ENCODE data around the gene ABCC1. TPM values are rescaled to one million over a fixed set of nuclear protein-coding genes. Genes with fewer than 3 reads are reported as not detected.

Gene ABCC1
- total and polyA plus RNA-seq, 2 of the 4 experiments (the other 2 are of a cell fraction): 39.4 to 66.0 TPM

GRCh38 chr16:16096858-16097213 is 147.4 kb downstream of the ABCC1 start:
- H3K27me3 ChIP-seq (ENCODE audit: control insufficient read depth, insufficient read depth, low read length): no peaks in the 10 kb centered on the region
- H3K9me1 ChIP-seq (ENCODE audit: insufficient read depth, low read length): peaks cover 38% of the 10 kb centered on the region
- peak overlapping the region; percentile 58 for H3K9ac ChIP-seq (ENCODE audit: low read depth, low read length)
- in situ Hi-C loops (cut with MboI; ENCODE audit: low sequenced_read_pairs) (no loop called here), intact Hi-C loops (cut with micrococcal nuclease) (no loop called here), dilution Hi-C loops (cut with HindIII; ENCODE audit: low sequenced_read_pairs, unreplicated experiment) (no loop called here)
- H3K56ac ChIP-seq (ENCODE audit: extremely low read depth, insufficient read depth, low read length): peak overlapping the region; percentile 50
- TF ChIP-seq NFE2L2 (IDR thresholded peaks at IDR 0.05; ENCODE audit: low read depth, low read length): no peak
- no peak for TF ChIP-seq MXI1 (IDR thresholded peaks at IDR 0.05; ENCODE audit: borderline replicate concordance, low read depth, low read length)
- TF ChIP-seq ELK1 (IDR thresholded peaks at IDR 0.05; ENCODE audit: borderline replicate concordance, low read depth, low read length): no peak
- TF ChIP-seq FOS (IDR thresholded peaks at IDR 0.05; ENCODE audit: low read depth, low read length): no peak
- TF ChIP-seq RFX5 (IDR thresholded peaks at IDR 0.05; ENCODE audit: low read depth, low read length): no peak
- no peak for TF ChIP-seq USF2 (IDR thresholded peaks at IDR 0.05; ENCODE audit: low read depth, low read length)
- TF ChIP-seq RAD21 (IDR thresholded peaks at IDR 0.05; ENCODE audit: low read length): no peak
- H2AK9ac ChIP-seq (replicated peaks; ENCODE audit: low read depth, low read length, poor library complexity): peak overlapping the region; percentile 82
- H3K4me1 ChIP-seq (ENCODE audit: control insufficient read depth, insufficient read depth, low read length): peaks cover 23% of the 10 kb centered on the region
- ATAC-seq (ENCODE audit: low read depth) (no peak), DNase-seq (no peak)
- H4K5ac ChIP-seq (ENCODE audit: low read depth, low read length): peak overlapping the region; percentile 36; the same call in 1 of the 2 replicates
- peak overlapping the region; percentile 67 for H2AFZ ChIP-seq (replicated peaks; ENCODE audit: low read length, poor library complexity)
- peak overlapping the region; percentile 84; the same call in 2 of the 3 replicates for H2BK15ac ChIP-seq (ENCODE audit: low read depth, low read length)
- peaks cover 45 to 87% of the 10 kb centered on the region in 2 experiments for H3K79me1 ChIP-seq (ENCODE audit: low read depth in 1 of 2, low read length in 2 of 2)
- peak overlapping the region; percentile 87 for H2BK120ac ChIP-seq (ENCODE audit: low read depth, low read length)
- H2BK5ac ChIP-seq (ENCODE audit: low read depth, low read length, poor library complexity, severe bottlenecking): peak overlapping the region; percentile 51
- H3K14ac ChIP-seq (replicated peaks; ENCODE audit: low read depth, low read length): peak overlapping the region; percentile 86
- no peaks in the 10 kb centered on the region for H3K9me3 ChIP-seq (ENCODE audit: control insufficient read depth, insufficient read depth, low read length)
- no TSS peak for BruUV-seq (replicated peaks)
- H4K8ac ChIP-seq (ENCODE audit: low read depth in 2 of 2, low read length in 2 of 2): peak overlapping the region; percentile 33 to 86
- H2BK20ac ChIP-seq (ENCODE audit: low read depth, low read length): peak overlapping the region; percentile 70; the same call in 1 of the 2 replicates
- peaks cover 65% of the 10 kb centered on the region for H3K36me3 ChIP-seq (ENCODE audit: control insufficient read depth, insufficient read depth, low read length)
- peak overlapping the region; percentile 82 for H3K4ac ChIP-seq (ENCODE audit: low read depth, low read length)
- peak overlapping the region; percentile 73 for H3K23ac ChIP-seq (ENCODE audit: low read depth, low read length)
- peak overlapping the region; percentile 98 for H2AK5ac ChIP-seq (ENCODE audit: low read depth, low read length)
- H3K27ac ChIP-seq (ENCODE audit: insufficient read depth, low read length): peak overlapping the region; percentile 84
- WGBS, 2 experiments (ENCODE audit: extremely low coverage in 2 of 2, insufficient read length in 1 of 2): 60% methylated on average over 1 of the region's 3 CpGs; no CpG with 5 or more reads in 1 of the 2 experiments
- POLR2A ChIA-PET (ENCODE audit: unreplicated experiment): interaction anchor here (0.6 kb wide), 1 partner anchor 248 kb away, joined by 12 read pairs; no protein-coding TSS in a partner anchor
- H3K4me3 ChIP-seq (ENCODE audit: insufficient read depth, low read depth, low read length): no peak overlapping the region
- H3K4me2 ChIP-seq (ENCODE audit: low read depth, low read length): peak overlapping the region; percentile 9
- H4K91ac ChIP-seq (ENCODE audit: insufficient read depth, low read depth, low read length): peak overlapping the region; percentile 89
- H3K18ac ChIP-seq (ENCODE audit: low read depth, low read length): peak overlapping the region; percentile 52
- H4K20me1 ChIP-seq (ENCODE audit: insufficient read depth, low read length): peaks cover 50% of the 10 kb centered on the region
- CTCF ChIA-PET: interaction anchor here (0.5 to 0.9 kb wide), 3 partner anchors 98 to 106 kb away, joined by 3 to 4 read pairs (median 3); no protein-coding TSS in a partner anchor

Data from IMR-90 (cell line).